Neural progenitor cell (in vitro differentiated cells): ENCODE data around the gene TSACC. TPM values are rescaled to one million over a fixed set of nuclear protein-coding genes. Genes with fewer than 3 reads are reported as not detected.

Experiments used
- DNase-seq: peaks from one replicate; pipeline ENCODE4 v3.0.0-alpha.2; 2016; ENCODE audit warnings: low spot score
- H2AFZ ChIP-seq: fragments of 200-600 bp; sonication (generic); replicated peaks from 2 replicates; pipeline ENCODE4 v1.6.1; 2016; ENCODE audit warnings: antibody characterized with exemption
- H3F3A ChIP-seq: fragments of 200-600 bp; sonication (generic); 2 replicates; pipeline ENCODE4 v1.6.1; 2016; ENCODE audit warnings: antibody characterized with exemption, low read depth
- H3K27ac ChIP-seq: fragments of 200-600 bp; sonication (generic); 2 replicates; pipeline ENCODE4 v1.5.1; 2016; ENCODE audit warnings: mild to moderate bottlenecking
- H3K27me3 ChIP-seq: fragments of 200-600 bp; sonication (generic); 2 replicates; pipeline ENCODE4 v1.6.1; 2016; ENCODE audit warnings: mild to moderate bottlenecking, moderate library complexity
- H3K36me3 ChIP-seq: fragments of 200-600 bp; sonication (generic); 2 replicates; pipeline ENCODE4 v1.5.1; 2016
- H3K4me1 ChIP-seq: fragments of 200-600 bp; sonication (generic); 2 replicates; pipeline ENCODE4 v1.6.1; 2016; ENCODE audit warnings: mixed run types
- H3K4me2 ChIP-seq: fragments of 200-600 bp; sonication (generic); 2 replicates; pipeline ENCODE4 v1.6.1; 2016
- H3K4me3 ChIP-seq: fragments of 200-600 bp; sonication (generic); 2 replicates; pipeline ENCODE4 v1.5.1; 2016
- H3K79me2 ChIP-seq: fragments of 200-600 bp; sonication (generic); 2 replicates; pipeline ENCODE4 v1.6.1; 2016; ENCODE audit warnings: low read depth
- H3K9ac ChIP-seq: fragments of 200-600 bp; sonication (generic); 2 replicates; pipeline ENCODE4 v1.6.1; 2016
- H3K9me3 ChIP-seq: fragments of 200-600 bp; sonication (generic); 2 replicates; pipeline ENCODE4 v1.5.1; 2016; ENCODE audit warnings: low read depth
- H4K20me1 ChIP-seq: fragments of 200-600 bp; sonication (generic); 2 replicates; pipeline ENCODE4 v1.6.1; 2016; ENCODE audit warnings: low read depth
- H3K27ac Mint-ChIP-seq: 3 replicates; pipeline ENCODE4 v1.8.0; 2021; ENCODE audit warnings: mixed read lengths
- H3K27me3 Mint-ChIP-seq: 2 replicates; pipeline ENCODE4 v1.8.0; 2022; ENCODE audit warnings: low read depth, mild to moderate bottlenecking, inconsistent platforms, moderate library complexity, mixed read lengths; ENCODE audit not compliant: insufficient read depth
- H3K36me3 Mint-ChIP-seq: 3 replicates; pipeline ENCODE4 v1.8.0; 2021; ENCODE audit warnings: mixed read lengths
- H3K4me1 Mint-ChIP-seq: 3 replicates; pipeline ENCODE4 v1.8.0; 2021; ENCODE audit warnings: mixed read lengths
- H3K4me3 Mint-ChIP-seq: 3 replicates; pipeline ENCODE4 v1.8.0; 2021; ENCODE audit warnings: mild to moderate bottlenecking, moderate library complexity, mixed read lengths
- H3K9me3 Mint-ChIP-seq: 3 replicates; pipeline ENCODE4 v1.8.0; 2020; ENCODE audit warnings: mixed read lengths
- CTCF ChIP-seq: fragments of 200-600 bp; sonication (generic); IDR thresholded peaks from 2 replicates; pipeline ENCODE4 v1.5.1; 2017; ENCODE audit warnings: antibody characterized with exemption, mild to moderate bottlenecking
- EZH2 ChIP-seq: fragments of 200-600 bp; sonication (generic); IDR thresholded peaks from 2 replicates; pipeline ENCODE4 v1.6.1; 2017; ENCODE audit warnings: antibody characterized with exemption, mild to moderate bottlenecking, moderate library complexity
- EZH2phosphoT487 ChIP-seq: fragments of 200-600 bp; sonication (generic); IDR thresholded peaks from 2 replicates; pipeline ENCODE4 v1.6.1; 2017; ENCODE audit warnings: antibody characterized with exemption
- total RNA-seq: library from RNA; depleted of rRNA; stranded (reverse); fragments of >200 nt; gene quantifications from 2 replicates; pipeline ENCODE4 v1.2.3, GENCODE V29; 2015; ENCODE audit warnings: low replicate concordance

The TSACC gene
- total RNA-seq, 1 donor from 2014 or later, result not detected

GRCh38 chr1:156376958-156377919 lies 38.9 kb downstream of the TSACC start:
- H3K79me2 ChIP-seq, result no peaks in the 10 kb centered on the region
- H3K9me3 Mint-ChIP-seq, result no peaks in the 10 kb centered on the region
- no peak overlapping the region for H3K27ac ChIP-seq
- H3K4me1 ChIP-seq, result no peaks in the 10 kb centered on the region
- H3K36me3 ChIP-seq, result no peaks in the 10 kb centered on the region
- H3K27ac Mint-ChIP-seq, result no peak overlapping the region
- DNase-seq, result no peak
- no peaks in the 10 kb centered on the region for H3K4me1 Mint-ChIP-seq
- H3K9me3 ChIP-seq, result no peaks in the 10 kb centered on the region
- no peak overlapping the region for H2AFZ ChIP-seq
- no peaks in the 10 kb centered on the region for H3K36me3 Mint-ChIP-seq
- H3K4me3 ChIP-seq, result no peak overlapping the region
- no peak overlapping the region for H3K4me2 ChIP-seq
- TF ChIP-seq EZH2 (no peak), EZH2phosphoT487 (no peak), CTCF (no peak)
- no peak overlapping the region for H3K9ac ChIP-seq
- no peaks in the 10 kb centered on the region for H3F3A ChIP-seq
- peaks cover 27% of the 10 kb centered on the region for H3K27me3 Mint-ChIP-seq
- H4K20me1 ChIP-seq, result no peaks in the 10 kb centered on the region
- H3K4me3 Mint-ChIP-seq, result no peak overlapping the region
- H3K27me3 ChIP-seq, result peaks cover 53% of the 10 kb centered on the region

- Mint-ChIP-seq H3K27ac (no peak overlapping the region), H3K9me3 (no peaks in the 10 kb centered on the region), H3K4me1 (no peaks in the 10 kb centered on the region), H3K4me3 (no peak overlapping the region), H3K36me3 (no peaks in the 10 kb centered on the region), H3K27me3 (peaks cover 23% of the 10 kb centered on the region)
- H2AFZ ChIP-seq, result no peak overlapping the region
- H3K4me1 ChIP-seq, result no peaks in the 10 kb centered on the region
- H3K27ac ChIP-seq, result no peak overlapping the region
- no peaks in the 10 kb centered on the region for H3K79me2 ChIP-seq
- no peaks in the 10 kb centered on the region for H3K36me3 ChIP-seq
- TF ChIP-seq EZH2phosphoT487 (no peak), EZH2 (no peak), CTCF (no peak)
- H3K9ac ChIP-seq, result no peak overlapping the region
- H4K20me1 ChIP-seq, result no peaks in the 10 kb centered on the region
- peaks cover 53% of the 10 kb centered on the region for H3K27me3 ChIP-seq
- no peak for DNase-seq
- H3F3A ChIP-seq, result no peaks in the 10 kb centered on the region
- H3K9me3 ChIP-seq, result no peaks in the 10 kb centered on the region
- H3K4me2 ChIP-seq, result no peak overlapping the region
- no peak overlapping the region for H3K4me3 ChIP-seq
Measured at GRCh38 chr1:156378557-156378956, 40.2 kb downstream of the TSACC start.

- Histone ChIP-seq H3K79me2 (no peaks in the 10 kb centered on the region), H2AFZ (no peak overlapping the region), H3K27me3 (peaks cover 56% of the 10 kb centered on the region), H3K9me3 (no peaks in the 10 kb centered on the region), H3K27ac (no peak overlapping the region), H3F3A (no peaks in the 10 kb centered on the region), H3K4me2 (no peak overlapping the region), H3K9ac (no peak overlapping the region), H3K4me1 (no peaks in the 10 kb centered on the region), H4K20me1 (no peaks in the 10 kb centered on the region), H3K36me3 (no peaks in the 10 kb centered on the region), H3K4me3 (no peak overlapping the region)
- DNase-seq, result peak; percentile 52
- no peak for TF ChIP-seq EZH2
- peak; percentile 19 for TF ChIP-seq CTCF
- TF ChIP-seq EZH2phosphoT487, result no peak
- Mint-ChIP-seq H3K27ac (no peak overlapping the region), H3K36me3 (no peaks in the 10 kb centered on the region), H3K4me3 (no peak overlapping the region), H3K9me3 (no peaks in the 10 kb centered on the region), H3K27me3 (peaks cover 25% of the 10 kb centered on the region), H3K4me1 (no peaks in the 10 kb centered on the region)
Measured at GRCh38 chr1:156379420-156380165, 41.3 kb downstream of the TSACC start.
